ENCODE data around the gene PRIMPOL.
"Not testable (repeated sequence)": the region's sequence is repeated elsewhere in the genome, so short reads cannot be mapped to it uniquely, and the experiment has no call there.

PRIMPOL gene

DNA sequence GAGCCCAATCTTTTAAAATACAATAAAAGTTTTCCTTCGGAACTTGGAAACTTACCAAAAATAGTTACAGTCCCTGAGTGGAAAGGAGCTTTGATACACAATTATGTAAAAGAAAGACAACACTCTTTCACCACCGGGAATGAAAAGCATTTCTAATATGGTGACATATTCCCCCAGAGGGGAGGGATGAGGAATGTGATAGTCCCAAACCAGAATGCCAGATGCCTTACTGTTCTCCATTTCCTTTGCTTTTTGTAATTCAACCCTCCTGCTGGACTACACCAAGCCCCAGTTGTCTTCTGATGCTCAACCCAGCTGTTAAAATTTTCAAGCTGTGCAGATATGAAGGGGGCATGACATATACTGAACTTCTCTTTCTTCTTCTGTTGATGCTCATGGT, 4.1 kb downstream of the PRIMPOL start:
- Histone ChIP-seq H3K4me1 (ENCODE audit: control insufficient read depth, low read length) (peaks cover 31% of the 10 kb centered on the region), H3K9me3 (ENCODE audit: control insufficient read depth, insufficient read depth, low read length) (no peaks in the 10 kb centered on the region), H3F3A (ENCODE audit: control insufficient read depth, insufficient read depth) (peaks cover 8% of the 10 kb centered on the region; the same call in 1 of the 2 replicates), H3K27ac (ENCODE audit: low read depth, low read length) (no peak overlapping the region), H4K20me1 (ENCODE audit: control insufficient read depth, insufficient read depth, low read depth, low read length) (no peaks in the 10 kb centered on the region), H3K4me2 (ENCODE audit: low read length) (no peak overlapping the region), H3K4me3 (ENCODE audit: low read length) (no peak overlapping the region), H3K9me2 (replicated peaks; ENCODE audit: control insufficient read depth, low read length) (no peaks in the 10 kb centered on the region), H3K36me3 (ENCODE audit: control insufficient read depth, low read length) (peaks cover 23% of the 10 kb centered on the region), H3K27me3 (ENCODE audit: control insufficient read depth, low read length) (no peaks in the 10 kb centered on the region), H3K79me2 (ENCODE audit: control insufficient read depth, low read length) (peaks cover 25% of the 10 kb centered on the region)
- no peak for TF ChIP-seq EZH2phosphoT487 (IDR thresholded peaks at IDR 0.05; ENCODE audit: borderline replicate concordance, low read length)
- no peak for TF ChIP-seq CTCF (IDR thresholded peaks at IDR 0.05; ENCODE audit: low read depth, low read length, poor library complexity, severe bottlenecking)

- TF ChIP-seq CTCF (IDR thresholded peaks at IDR 0.05; ENCODE audit: low read depth, low read length, poor library complexity, severe bottlenecking) (no peak), EZH2phosphoT487 (IDR thresholded peaks at IDR 0.05; ENCODE audit: borderline replicate concordance, low read length) (no peak)
- H3K36me3 ChIP-seq (ENCODE audit: control insufficient read depth, low read length) = peaks cover 20% of the 10 kb centered on the region
- H3K4me1 ChIP-seq (ENCODE audit: control insufficient read depth, low read length) = peaks cover 21% of the 10 kb centered on the region
These were observed 6.6 kb downstream of the PRIMPOL start for GRCh38 chr4:184655889-184656869.

GRCh38 chr4:184657144-184657543, 7.6 kb downstream of the PRIMPOL start:
- peaks cover 16% of the 10 kb centered on the region for H3F3A ChIP-seq (ENCODE audit: control insufficient read depth, insufficient read depth)
- TF ChIP-seq EZH2phosphoT487 (IDR thresholded peaks at IDR 0.05; ENCODE audit: borderline replicate concordance, low read length) (no peak), CTCF (IDR thresholded peaks at IDR 0.05; ENCODE audit: low read depth, low read length, poor library complexity, severe bottlenecking) (no peak)
- H3K79me2 ChIP-seq (ENCODE audit: control insufficient read depth, low read length) = peaks cover 4% of the 10 kb centered on the region; the same call in 1 of the 2 replicates
- H3K9me2 ChIP-seq (replicated peaks; ENCODE audit: control insufficient read depth, low read length) = no peaks in the 10 kb centered on the region
- H3K27me3 ChIP-seq (ENCODE audit: control insufficient read depth, low read length) = no peaks in the 10 kb centered on the region
- H3K27ac ChIP-seq (ENCODE audit: low read depth, low read length) = peak overlapping the region; percentile 7; the same call in 1 of the 2 replicates
- no peak overlapping the region for H3K4me3 ChIP-seq (ENCODE audit: low read length)
- no peaks in the 10 kb centered on the region for H4K20me1 ChIP-seq (ENCODE audit: control insufficient read depth, insufficient read depth, low read depth, low read length)
- peaks cover 20% of the 10 kb centered on the region for H3K36me3 ChIP-seq (ENCODE audit: control insufficient read depth, low read length)
- H3K4me1 ChIP-seq (ENCODE audit: control insufficient read depth, low read length) = peaks cover 21% of the 10 kb centered on the region
- H3K9me3 ChIP-seq (ENCODE audit: control insufficient read depth, insufficient read depth, low read length) = no peaks in the 10 kb centered on the region
- H3K4me2 ChIP-seq (ENCODE audit: low read length) = peak overlapping the region; percentile 19

More at GRCh38 chr4:184655889-184656869, 6.6 kb downstream of the PRIMPOL start:
- Histone ChIP-seq H3K79me2 (ENCODE audit: control insufficient read depth, low read length) (peaks cover 6% of the 10 kb centered on the region), H3K27ac (ENCODE audit: low read depth, low read length) (peak overlapping the region; percentile 7; the same call in 1 of the 2 replicates), H4K20me1 (ENCODE audit: control insufficient read depth, insufficient read depth, low read depth, low read length) (no peaks in the 10 kb centered on the region), H3K9me3 (ENCODE audit: control insufficient read depth, insufficient read depth, low read length) (no peaks in the 10 kb centered on the region), H3K27me3 (ENCODE audit: control insufficient read depth, low read length) (no peaks in the 10 kb centered on the region), H3K9me2 (replicated peaks; ENCODE audit: control insufficient read depth, low read length) (no peaks in the 10 kb centered on the region), H3F3A (ENCODE audit: control insufficient read depth, insufficient read depth) (peaks cover 11% of the 10 kb centered on the region), H3K4me3 (ENCODE audit: low read length) (no peak overlapping the region), H3K4me2 (ENCODE audit: low read length) (peak overlapping the region; percentile 19)

- not testable (repeated sequence) for H3K9me2 ChIP-seq (replicated peaks; ENCODE audit: control insufficient read depth, low read length); H3K9me3 ChIP-seq (ENCODE audit: control insufficient read depth, insufficient read depth, low read length); H3K27me3 ChIP-seq (ENCODE audit: control insufficient read depth, low read length); H3K27ac ChIP-seq (ENCODE audit: low read depth, low read length); H4K20me1 ChIP-seq (ENCODE audit: control insufficient read depth, insufficient read depth, low read depth, low read length); H3K4me3 ChIP-seq (ENCODE audit: low read length); H3K4me2 ChIP-seq (ENCODE audit: low read length); H3K79me2 ChIP-seq (ENCODE audit: control insufficient read depth, low read length)
- Histone ChIP-seq H3K4me1 (ENCODE audit: control insufficient read depth, low read length) (peaks cover 27% of the 10 kb centered on the region), H3K36me3 (ENCODE audit: control insufficient read depth, low read length) (peaks cover 20% of the 10 kb centered on the region), H3F3A (ENCODE audit: control insufficient read depth, insufficient read depth) (peaks cover 17% of the 10 kb centered on the region)
These were observed 8.3 kb downstream of the PRIMPOL start for GRCh38 chr4:184657820-184658219.

Measured in DOHH2 (cell line).